LNCAP (cell line): ENCODE results near the gene MBD3L4.
"Not testable (repeated sequence)": the region's sequence is repeated elsewhere in the genome, so short reads cannot be mapped to it uniquely, and the experiment has no call there.

ENCODE experiments used
- CTCF ChIP-seq: fragments of 450-650 bp; IDR thresholded peaks from 2 replicates; pipeline ENCODE4 v1.5.1; 2017; ENCODE audit warnings: mild to moderate bottlenecking

The MBD3L4 gene

GRCh38 chr19:7049021-7049420, 9.0 kb upstream of the MBD3L4 start, which contains the start of gene MBD3L2:
MBD3L2 (plus strand) TSS chr19:7049321; CDS start chr19:7049374, 53 bp downstream.
- not testable (repeated sequence) for TF ChIP-seq CTCF

- not testable (repeated sequence) for TF ChIP-seq CTCF
Measured at GRCh38 chr19:7030278-7030677, 9.7 kb downstream of the MBD3L4 start, which contains the start of gene MBD3L5. MBD3L5 (plus strand) TSS chr19:7030578; CDS start chr19:7030612, 34 bp downstream.

GRCh38 chr19:7021331-7021730, 18.6 kb downstream of the MBD3L4 start, which contains the start of gene MBD3L2B:
MBD3L2B (minus strand) TSS chr19:7021431; CDS start chr19:7021397, 34 bp downstream.
- TF ChIP-seq CTCF, result not testable (repeated sequence)

GRCh38 chr19:7018828-7019227, 21.2 kb downstream of the MBD3L4 start:
- no peak for TF ChIP-seq CTCF

- TF ChIP-seq CTCF, result no peak
Measured at GRCh38 chr19:7013678-7014077, 26.3 kb downstream of the MBD3L4 start.

- no peak for TF ChIP-seq CTCF
Measured at GRCh38 chr19:7010722-7011593, 29.0 kb downstream of the MBD3L4 start.

- no peak for TF ChIP-seq CTCF
Measured at GRCh38 chr19:7007859-7008258, 32.1 kb downstream of the MBD3L4 start.
